ENCODE data around the gene GOLT1B. TPM values are rescaled to one million over a fixed set of nuclear protein-coding genes. Genes with fewer than 3 reads are reported as not detected.

Gene GOLT1B
- polyA plus RNA-seq, 1 donor from 2014 or later = 23.2 TPM

GRCh38 chr12:21539797-21540196 lies 38.2 kb downstream of the GOLT1B start:
- peaks cover 2% of the 10 kb centered on the region for H3K27me3 Mint-ChIP-seq
- H3K36me3 Mint-ChIP-seq = no peaks in the 10 kb centered on the region
- no peaks in the 10 kb centered on the region for H3K4me1 Mint-ChIP-seq
- H3K27ac Mint-ChIP-seq = no peak overlapping the region
- no peaks in the 10 kb centered on the region for H3K9me3 Mint-ChIP-seq
- no peak overlapping the region for H3K4me3 Mint-ChIP-seq

DNA sequence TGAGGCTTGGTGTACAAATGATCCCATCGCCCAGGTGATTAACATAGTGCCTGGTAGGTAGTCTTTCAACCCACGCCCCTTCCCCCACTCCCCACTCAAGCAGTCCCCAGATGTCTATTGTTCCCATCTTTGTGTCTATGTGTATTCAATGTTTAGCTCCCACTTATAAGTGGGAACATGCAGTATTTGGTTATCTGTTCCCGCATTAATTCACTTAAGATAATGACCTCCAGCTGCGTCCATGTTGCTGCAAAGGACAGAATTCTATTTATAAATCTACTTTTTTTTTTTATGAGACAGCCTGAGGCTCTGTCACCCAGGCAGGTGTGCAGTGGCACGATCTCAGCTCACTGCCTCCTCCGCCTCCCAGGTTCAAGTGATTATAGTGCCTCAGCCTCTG lies 40.2 kb downstream of the GOLT1B start:
- Mint-ChIP-seq H3K27me3 (peaks cover 2% of the 10 kb centered on the region), H3K4me1 (no peaks in the 10 kb centered on the region), H3K27ac (peak overlapping the region in 1 of 3 donors; percentile 64), H3K4me3 (no peak overlapping the region), H3K36me3 (no peaks in the 10 kb centered on the region), H3K9me3 (no peaks in the 10 kb centered on the region)

GRCh38 chr12:21542403-21542802 lies 40.8 kb downstream of the GOLT1B start:
- H3K27ac Mint-ChIP-seq = no peak overlapping the region
- H3K4me3 Mint-ChIP-seq = no peak overlapping the region
- H3K27me3 Mint-ChIP-seq = peaks cover 2% of the 10 kb centered on the region
- H3K9me3 Mint-ChIP-seq = no peaks in the 10 kb centered on the region
- no peaks in the 10 kb centered on the region for H3K36me3 Mint-ChIP-seq
- H3K4me1 Mint-ChIP-seq = no peaks in the 10 kb centered on the region

GRCh38 chr12:21543151-21543550 lies 41.6 kb downstream of the GOLT1B start:
- no peak overlapping the region for H3K27ac Mint-ChIP-seq
- no peaks in the 10 kb centered on the region for H3K36me3 Mint-ChIP-seq
- H3K4me3 Mint-ChIP-seq = no peak overlapping the region
- H3K4me1 Mint-ChIP-seq = no peaks in the 10 kb centered on the region
- peaks cover 2% of the 10 kb centered on the region for H3K27me3 Mint-ChIP-seq
- H3K9me3 Mint-ChIP-seq = no peaks in the 10 kb centered on the region

GRCh38 chr12:21545557-21545956 lies 44.0 kb downstream of the GOLT1B start:
- H3K27ac Mint-ChIP-seq = no peak overlapping the region
- H3K4me3 Mint-ChIP-seq = no peak overlapping the region
- H3K4me1 Mint-ChIP-seq = no peaks in the 10 kb centered on the region
- H3K36me3 Mint-ChIP-seq = no peaks in the 10 kb centered on the region
- H3K9me3 Mint-ChIP-seq = no peaks in the 10 kb centered on the region
- H3K27me3 Mint-ChIP-seq = peaks cover 2% of the 10 kb centered on the region

GRCh38 chr12:21546716-21547115 lies 45.1 kb downstream of the GOLT1B start:
- Mint-ChIP-seq H3K27me3 (peaks cover 2% of the 10 kb centered on the region), H3K4me3 (no peak overlapping the region)

GRCh38 chr12:21547437-21547836 lies 45.8 kb downstream of the GOLT1B start:
- H3K27me3 Mint-ChIP-seq = peaks cover 2% of the 10 kb centered on the region
- H3K27ac Mint-ChIP-seq = no peak overlapping the region
- no peak overlapping the region for H3K4me3 Mint-ChIP-seq
- no peaks in the 10 kb centered on the region for H3K9me3 Mint-ChIP-seq
- no peaks in the 10 kb centered on the region for H3K36me3 Mint-ChIP-seq
- peaks cover 0 to 2% (median 0%) of the 10 kb centered on the region in 3 donors for H3K4me1 Mint-ChIP-seq

More at GRCh38 chr12:21546716-21547115, 45.1 kb downstream of the GOLT1B start:
- Mint-ChIP-seq H3K4me1 (no peaks in the 10 kb centered on the region), H3K9me3 (no peaks in the 10 kb centered on the region), H3K36me3 (no peaks in the 10 kb centered on the region), H3K27ac (no peak overlapping the region)

- Mint-ChIP-seq H3K27me3 (no peaks in the 10 kb centered on the region), H3K9me3 (no peaks in the 10 kb centered on the region), H3K4me3 (no peak overlapping the region), H3K36me3 (no peaks in the 10 kb centered on the region), H3K4me1 (peaks cover 0 to 2% (median 0%) of the 10 kb centered on the region in 3 donors), H3K27ac (no peak overlapping the region)
Observed at GRCh38 chr12:21551841-21552465, 50.4 kb downstream of the GOLT1B start.

GRCh38 chr12:21552635-21553328 lies 51.2 kb downstream of the GOLT1B start:
- no peaks in the 10 kb centered on the region for H3K27me3 Mint-ChIP-seq
- no peak overlapping the region for H3K4me3 Mint-ChIP-seq
- peaks cover 0 to 2% (median 0%) of the 10 kb centered on the region in 3 donors for H3K4me1 Mint-ChIP-seq
- H3K36me3 Mint-ChIP-seq = no peaks in the 10 kb centered on the region
- no peaks in the 10 kb centered on the region for H3K9me3 Mint-ChIP-seq
- no peak overlapping the region for H3K27ac Mint-ChIP-seq

DNA sequence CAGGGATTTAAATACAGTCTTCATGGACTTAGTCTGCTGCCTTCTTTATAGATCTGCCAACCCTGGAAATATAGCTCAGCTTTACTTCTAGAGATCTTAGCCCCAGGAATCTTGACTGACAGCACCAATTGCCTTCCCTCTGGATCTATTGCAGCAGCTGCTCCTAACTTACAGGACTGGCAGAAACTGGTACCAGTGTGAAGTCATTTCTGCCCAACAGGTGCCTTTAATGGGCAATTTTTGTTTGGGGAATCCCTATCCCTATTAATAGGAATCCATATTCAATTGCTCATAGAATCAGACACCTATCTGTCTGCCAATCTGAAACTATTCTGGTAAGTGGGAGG lies 51.7 kb downstream of the GOLT1B start:
- Mint-ChIP-seq H3K27me3 (no peaks in the 10 kb centered on the region), H3K9me3 (peaks cover 0 to 1% (median 0%) of the 10 kb centered on the region in 3 donors), H3K4me1 (peaks cover 0 to 2% (median 0%) of the 10 kb centered on the region in 3 donors), H3K27ac (no peak overlapping the region), H3K4me3 (no peak overlapping the region), H3K36me3 (no peaks in the 10 kb centered on the region)

DNA sequence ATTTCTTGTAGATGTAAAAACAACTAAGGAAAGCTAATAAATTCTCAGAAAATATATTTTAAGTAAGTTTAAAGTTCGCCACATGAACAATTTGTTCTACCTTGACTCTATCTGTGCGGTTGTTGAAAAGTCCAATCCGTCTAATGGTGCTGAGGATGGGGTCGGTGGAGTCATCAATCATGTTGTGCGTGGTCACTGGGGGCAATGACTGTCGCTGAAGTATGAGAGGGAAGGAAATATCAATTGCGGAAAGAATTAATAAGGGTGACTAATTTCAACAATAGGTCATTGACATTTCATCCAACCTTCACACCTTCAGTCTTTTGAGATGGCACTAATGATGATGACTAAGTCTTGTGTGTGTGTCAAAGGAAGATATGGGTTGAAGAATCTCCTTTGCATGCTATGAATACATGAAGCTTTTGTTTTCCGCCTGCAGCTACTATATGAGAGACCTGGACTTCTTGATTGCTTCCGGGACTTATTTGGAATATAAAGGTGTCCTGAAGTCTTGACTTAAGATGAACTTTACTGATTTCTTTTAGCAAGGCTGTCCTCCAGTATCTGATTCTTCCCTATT lies 56.6 kb downstream of the GOLT1B start:
- Mint-ChIP-seq H3K9me3 (peaks cover 0 to 1% (median 0%) of the 10 kb centered on the region in 3 donors), H3K4me3 (no peak overlapping the region), H3K36me3 (no peaks in the 10 kb centered on the region), H3K27me3 (no peaks in the 10 kb centered on the region), H3K4me1 (no peaks in the 10 kb centered on the region), H3K27ac (no peak overlapping the region)

DNA sequence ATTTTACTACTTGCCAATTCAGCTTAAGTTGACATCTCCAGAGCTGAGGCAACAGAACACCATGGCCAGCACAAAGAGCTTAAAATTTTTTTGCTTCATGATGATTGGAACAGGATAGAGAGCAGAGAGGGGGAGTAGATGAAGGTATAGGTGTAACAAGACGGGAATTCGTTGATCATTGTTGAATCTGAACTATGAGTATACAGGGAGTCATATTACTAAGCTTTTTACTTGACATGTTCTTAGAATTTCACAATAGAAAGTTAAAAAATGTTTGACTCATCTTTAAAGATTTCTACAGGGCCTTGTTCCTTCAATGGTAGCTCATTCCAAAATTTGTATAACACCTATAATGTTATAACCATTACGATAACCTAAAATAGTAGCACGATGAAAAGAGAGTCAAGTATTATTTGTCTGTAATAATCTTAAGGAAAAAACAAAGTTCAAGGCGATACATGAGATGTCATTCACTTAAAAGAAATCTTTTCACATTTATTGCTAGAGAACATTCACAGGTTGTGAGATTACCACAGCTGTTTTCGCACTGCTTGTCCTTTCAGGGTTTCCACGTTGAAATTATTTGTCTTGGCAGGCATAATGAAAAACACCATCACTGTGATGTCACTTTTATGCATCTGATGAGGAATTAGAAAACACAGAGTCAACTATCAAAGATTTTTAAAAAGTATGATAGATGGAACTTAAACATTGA lies 58.4 kb downstream of the GOLT1B start:
- Mint-ChIP-seq H3K4me1 (no peaks in the 10 kb centered on the region), H3K9me3 (peaks cover 0 to 1% (median 0%) of the 10 kb centered on the region in 3 donors)

GRCh38 chr12:21561158-21561557 lies 59.6 kb downstream of the GOLT1B start:
- Mint-ChIP-seq H3K4me1 (no peaks in the 10 kb centered on the region), H3K27me3 (no peaks in the 10 kb centered on the region), H3K27ac (no peak overlapping the region), H3K4me3 (no peak overlapping the region), H3K36me3 (no peaks in the 10 kb centered on the region), H3K9me3 (peaks cover 0 to 1% (median 0%) of the 10 kb centered on the region in 3 donors)

More for the DNA sequence above, 58.4 kb downstream of the GOLT1B start:
- Mint-ChIP-seq H3K27me3 (no peaks in the 10 kb centered on the region), H3K27ac (no peak overlapping the region), H3K36me3 (no peaks in the 10 kb centered on the region), H3K4me3 (no peak overlapping the region)

DNA sequence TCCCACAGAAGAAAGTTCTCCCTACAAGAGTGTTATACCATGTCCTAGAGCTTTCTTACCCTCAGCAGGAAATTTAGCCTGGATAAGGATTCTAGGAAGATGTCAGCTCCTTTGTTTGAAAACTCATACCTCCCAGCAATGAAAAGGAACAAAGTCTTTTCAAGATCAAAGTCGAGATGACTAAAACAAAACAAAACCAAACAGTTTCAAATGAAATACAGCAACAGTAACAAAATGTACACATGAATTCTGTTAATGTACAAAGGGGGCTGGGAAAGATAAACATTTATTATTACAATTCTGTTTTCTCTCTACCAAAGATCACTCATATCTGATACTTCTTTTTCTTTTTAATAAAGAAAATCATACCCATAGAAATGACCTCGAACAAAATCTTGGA lies 61.3 kb downstream of the GOLT1B start:
- H3K27me3 Mint-ChIP-seq = peaks cover 2% of the 10 kb centered on the region
- H3K4me3 Mint-ChIP-seq = no peak overlapping the region
- H3K36me3 Mint-ChIP-seq = no peaks in the 10 kb centered on the region
- H3K27ac Mint-ChIP-seq = no peak overlapping the region
- peaks cover 0 to 1% (median 0%) of the 10 kb centered on the region in 3 donors for H3K9me3 Mint-ChIP-seq
- no peaks in the 10 kb centered on the region for H3K4me1 Mint-ChIP-seq

DNA sequence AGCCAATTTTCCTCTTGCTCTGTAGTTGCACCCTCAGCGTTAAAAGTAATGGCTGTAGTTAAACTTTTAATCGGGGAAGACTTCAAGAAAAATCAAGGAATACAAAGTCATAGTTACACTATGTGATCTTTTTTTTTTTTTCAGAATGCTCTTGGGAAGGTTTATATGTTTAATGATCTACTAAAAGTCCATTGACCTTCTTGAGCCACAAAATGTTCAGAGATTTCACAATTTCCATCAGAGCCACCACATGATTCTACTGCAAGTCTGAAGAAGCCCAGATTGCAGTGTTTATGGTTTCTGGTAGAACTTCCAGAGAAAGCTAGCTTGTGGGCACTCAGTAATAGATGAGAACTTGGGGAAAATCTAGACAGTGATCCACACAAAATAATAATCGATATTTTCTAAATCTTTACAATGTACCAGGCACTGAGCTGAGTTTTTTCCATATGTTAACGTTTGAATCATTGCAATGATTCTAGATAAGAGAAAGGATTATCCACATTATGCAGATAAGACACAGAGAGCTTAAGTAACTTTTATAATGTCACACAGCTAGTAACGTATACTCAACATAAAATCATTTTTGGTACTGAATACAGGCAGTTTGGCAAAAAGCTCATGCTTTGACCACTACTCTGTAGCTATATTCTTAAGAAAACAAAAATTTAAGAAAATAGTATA lies 64.8 kb downstream of the GOLT1B start:
- Mint-ChIP-seq H3K27me3 (peaks cover 3% of the 10 kb centered on the region), H3K27ac (peak overlapping the region in 1 of 3 donors; percentile 31), H3K36me3 (no peaks in the 10 kb centered on the region), H3K4me1 (no peaks in the 10 kb centered on the region), H3K4me3 (no peak overlapping the region), H3K9me3 (no peaks in the 10 kb centered on the region)
